GM12878 (cell line): ENCODE data around the gene ZBTB5. TPM values are rescaled to one million over a fixed set of nuclear protein-coding genes. Genes with fewer than 3 reads are reported as not detected.

Experiments
- ATAC-seq: fragments of 200-7000 bp; cut with Tn5 transposase; 3 replicates; pipeline ENCODE4 v1.9.1; 2020; ENCODE audit warnings: mild to moderate bottlenecking, moderate library complexity
- BruUV-seq: library from RNA; stranded (reverse); fragments of 400-500 nt; replicated peaks from 2 replicates; lab custom pipeline; 2021; lab: Mats Ljungman, UMichigan
- CTCF ChIA-PET: fragments of 300-600 bp; sonication (Branson Sonifier 250); formaldehyde crosslinking; extraction: SDS; loops from one replicate; lab custom pipeline; 2021; ENCODE audit warnings: inconsistent platforms; lab: Yijun Ruan, JAX
- POLR2A ChIA-PET: fragments of 350-600 bp; formaldehyde crosslinking; extraction: SDS; loops from one replicate; lab custom pipeline; 2021; ENCODE audit warnings: inconsistent platforms; lab: Charles Lee
- RAD21 ChIA-PET: fragments of 300-600 bp; sonication (Branson Sonifier 250); formaldehyde crosslinking; loops from one replicate; lab custom pipeline; 2023; ENCODE audit warnings: antibody characterized with exemption; ENCODE audit not compliant: unreplicated experiment; lab: Charles Lee
- SMC1A ChIA-PET: fragments of 300-600 bp; sonication (Branson Sonifier 250); formaldehyde crosslinking; loops from one replicate; lab custom pipeline; 2023; ENCODE audit not compliant: unreplicated experiment, uncharacterized antibody; lab: Charles Lee
- DNase-seq: peaks from one replicate; pipeline ENCODE4 v3.0.0-alpha.2; 2011; ENCODE audit warnings: low read depth, low spot score
- FAIRE-seq: peaks from 3 replicates; lab custom pipeline; 2011; peaks lifted over from hg19 to GRCh38; lab: Jason Lieb, UNC
- H2AFZ ChIP-seq: 2 replicates; pipeline ENCODE4 v1.6.0; 2011; ENCODE audit warnings: low read depth, low read length, control low read depth; ENCODE audit not compliant: control insufficient read depth
- H3K27ac ChIP-seq: 2 replicates; pipeline ENCODE4 v1.5.1; 2011; ENCODE audit warnings: control low read depth; ENCODE audit not compliant: control insufficient read depth, insufficient read depth
- H3K27me3 ChIP-seq, 2 experiments: replicated peaks in 1 of 2; 2 replicates each; pipeline versions ENCODE4 v1.6.0 to v1.6.1; 2011; ENCODE audit warnings: low read length in 1 of 2; ENCODE audit not compliant: control insufficient read depth in 2 of 2, insufficient read depth in 2 of 2
- H3K36me3 ChIP-seq, 2 experiments: 2 replicates each; pipeline ENCODE4 v1.5.1; 2011; ENCODE audit warnings: low read length in 1 of 2; ENCODE audit not compliant: control insufficient read depth in 2 of 2, insufficient read depth in 2 of 2
- H3K4me1 ChIP-seq: 2 replicates; pipeline ENCODE4 v1.6.1; 2011; ENCODE audit warnings: mild to moderate bottlenecking, low read length, moderate library complexity, mixed read lengths; ENCODE audit not compliant: control insufficient read depth, insufficient read depth
- H3K4me2 ChIP-seq: 2 replicates; pipeline ENCODE4 v1.6.0; 2011; ENCODE audit warnings: control low read depth; ENCODE audit not compliant: control insufficient read depth, insufficient read depth
- H3K4me3 ChIP-seq: fragments of 200-600 bp; sonication (generic); 2 replicates; pipeline ENCODE4 v1.5.1; 2016
- H3K79me2 ChIP-seq: 2 replicates; pipeline ENCODE4 v1.6.0; 2011; ENCODE audit warnings: low read length; ENCODE audit not compliant: control insufficient read depth, insufficient read depth
- H3K9ac ChIP-seq: 2 replicates; pipeline ENCODE4 v1.8.0; 2011; ENCODE audit warnings: low read length, control low read depth, mixed read lengths; ENCODE audit not compliant: control insufficient read depth, insufficient read depth
- H3K9me3 ChIP-seq: replicated peaks from 3 replicates; pipeline ENCODE4 v1.5.1; 2011; ENCODE audit warnings: mild to moderate bottlenecking, low read length; ENCODE audit not compliant: control insufficient read depth, insufficient read depth
- H4K20me1 ChIP-seq: 2 replicates; pipeline ENCODE4 v1.6.0; 2011; ENCODE audit not compliant: control insufficient read depth, insufficient read depth
- CBFB ChIP-seq: IDR thresholded peaks from 2 replicates; pipeline ENCODE4 v1.6.1; 2016; ENCODE audit warnings: antibody characterized with exemption, low read depth
- EED ChIP-seq: sonication (generic); IDR thresholded peaks from 2 replicates; pipeline ENCODE4 v1.6.1; 2016; ENCODE audit warnings: antibody characterized with exemption, low read depth
- GATAD2B ChIP-seq: fragments of 450-650 bp; conservative IDR thresholded peaks from 2 replicates; pipeline ENCODE4 v1.6.1; 2017; ENCODE audit warnings: low read depth, mild to moderate bottlenecking, moderate library complexity
- IRF4 ChIP-seq: IDR thresholded peaks from 2 replicates; pipeline ENCODE4 v1.6.1; 2011; ENCODE audit warnings: low read depth, low read length
- MTA3 ChIP-seq: IDR thresholded peaks from 2 replicates; pipeline ENCODE4 v1.6.1; 2012; ENCODE audit warnings: low read length, inconsistent platforms, borderline replicate concordance
- MYB ChIP-seq: fragments of 150-350 bp; IDR thresholded peaks from 2 replicates; pipeline ENCODE4 v1.6.1; 2014; ENCODE audit warnings: mild to moderate bottlenecking, low read depth, low read length, borderline replicate concordance
- NFYB ChIP-seq: IDR thresholded peaks from 2 replicates; pipeline ENCODE4 v1.6.1; 2011; ENCODE audit warnings: low read depth, mild to moderate bottlenecking, low read length, improper control_type of control experiment, moderate library complexity; ENCODE audit not compliant: insufficient read depth
- NRF1 ChIP-seq: conservative IDR thresholded peaks from 2 replicates; pipeline ENCODE4 v1.6.1; 2011; ENCODE audit warnings: mild to moderate bottlenecking, low read depth, low read length, improper control_type of control experiment
- POLR2AphosphoS2 ChIP-seq: IDR thresholded peaks from 2 replicates; pipeline ENCODE4 v1.6.1; 2011; ENCODE audit warnings: low read depth, mild to moderate bottlenecking, low read length, improper control_type of control experiment, moderate library complexity
- RBBP5 ChIP-seq: fragments of 200-600 bp; sonication (generic); conservative IDR thresholded peaks from 2 replicates; pipeline ENCODE4 v1.6.1; 2016
- SP1 ChIP-seq: IDR thresholded peaks from one replicate; pipeline ENCODE4 v1.6.1; 2011; ENCODE audit warnings: low read depth, low read length
- YBX1 ChIP-seq: fragments of 450-650 bp; IDR thresholded peaks from 2 replicates; pipeline ENCODE4 v1.6.1; 2016; ENCODE audit warnings: antibody characterized with exemption
- WGBS: methylation state at CpG from one replicate; pipeline ENCODE4 v1.1.6; 2016; ENCODE audit warnings: low lambda C conversion rate; ENCODE audit not compliant: insufficient replicate concordance, insufficient coverage; ENCODE audit errors: missing lambda C conversion rate; 5-methylcytosine and 5-hydroxymethylcytosine counted together
- in situ Hi-C: fragments of 300-500 bp; cut with MboI; formaldehyde crosslinking; loops from 9 replicates; pipeline ENCODE4 v1.14.3; 2018; ENCODE audit warnings: mixed read lengths
- intact Hi-C: fragments of 100-400 bp; cut with micrococcal nuclease; formaldehyde crosslinking; loops from one replicate; pipeline ENCODE4 v1.14.2; 2022; ENCODE audit not compliant: unreplicated experiment
- polyA plus RNA-seq, 11 experiments: library from polyadenylated mRNA; depleted of rRNA in 4 of 11; unstranded in 6 of 11; stranded (reverse) in 5 of 11; fragments of >200 nt; fragmentation: Nextera tagmentation in 4 of 11; fragmentation: Illumina TruSeq in 1 of 11; extraction: Ambion mirVana in 4 of 11; extraction: Trizol in 1 of 11; gene quantifications; 1 replicate in 1 of 11; 2 replicates in 10 of 11; pipeline versions ENCODE4 v1.2.1 to v1.2.3, GENCODE V29; 2011 to 2016; ENCODE audit warnings: inconsistent platforms in 2 of 11, missing spikeins in 2 of 11, low read depth in 1 of 11
- total RNA-seq, 4 experiments: library from RNA; depleted of rRNA in 3 of 4; stranded (reverse); fragments of >200 nt in 3 of 4; fragmentation: Illumina TruSeq in 1 of 4; extraction: Trizol in 1 of 4; gene quantifications; 2 replicates each; pipeline versions ENCODE4 v1.2.1 to v1.2.3, GENCODE V29; 2013 to 2021
- TF ChIP-seq, protein P1 (sequence below): IDR thresholded peaks from 2 replicates; pipeline ENCODE4 v1.6.1; 2012; ENCODE audit warnings: improper control_type of control experiment, low read depth, low read length; ENCODE audit not compliant: insufficient replicate concordance
- TF ChIP-seq, protein P2 (sequence below): IDR thresholded peaks from 2 replicates; pipeline ENCODE4 v1.6.1; 2011; ENCODE audit warnings: low read depth, mild to moderate bottlenecking, low read length, moderate library complexity, borderline replicate concordance; ENCODE audit errors: extremely low read depth
- TF ChIP-seq, protein P3 (sequence below): fragments of 450-650 bp; IDR thresholded peaks from 2 replicates; pipeline ENCODE4 v1.6.1; 2016; ENCODE audit warnings: mild to moderate bottlenecking

The ZBTB5 gene
- total and polyA plus RNA-seq, 10 of the 15 experiments (the other 5 are each of a cell fraction or from before 2014, with no cell fraction given): 1.4 to 32.5 (median 12.1) TPM

DNA sequence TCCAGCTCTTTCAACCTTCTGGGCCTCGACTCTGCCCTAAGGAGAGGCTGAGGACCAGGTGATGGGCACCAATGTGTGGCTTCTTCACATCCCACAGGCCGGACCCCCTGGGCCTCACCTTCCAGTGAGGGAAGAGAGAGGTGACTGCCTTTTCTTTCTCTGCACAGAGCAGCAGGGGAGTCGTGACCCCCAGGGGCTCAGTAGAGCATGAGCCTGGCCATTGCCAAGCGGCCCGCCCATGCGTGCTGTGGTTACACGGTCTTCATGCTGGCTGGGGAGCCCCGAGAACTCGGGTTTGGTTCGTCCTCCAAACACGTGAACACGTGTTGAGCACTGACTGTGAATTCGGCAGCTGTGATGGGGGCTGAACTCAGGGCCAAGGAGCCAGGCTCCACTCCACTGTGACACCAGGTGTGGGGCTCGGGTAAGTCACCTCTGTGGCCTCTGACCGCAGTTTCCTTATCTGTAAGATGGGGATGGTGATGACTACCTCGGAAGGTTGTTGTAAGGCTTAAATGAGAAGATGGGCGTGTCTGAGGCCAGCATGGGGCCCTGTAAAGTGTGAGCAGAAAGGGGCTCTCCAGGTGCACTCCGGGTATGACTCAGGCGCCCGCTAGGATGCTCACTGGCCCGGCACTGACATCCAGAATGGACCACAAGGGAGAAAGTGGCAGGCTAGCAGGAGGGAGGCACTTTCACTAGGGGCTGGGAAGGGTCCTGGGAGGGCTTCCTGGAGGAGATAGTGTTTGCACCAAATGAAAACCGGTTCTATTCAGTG lies 56.1 kb downstream of the ZBTB5 start (continued):
- TF ChIP-seq SP1: peak; percentile 67
- TF ChIP-seq, protein P1, sequence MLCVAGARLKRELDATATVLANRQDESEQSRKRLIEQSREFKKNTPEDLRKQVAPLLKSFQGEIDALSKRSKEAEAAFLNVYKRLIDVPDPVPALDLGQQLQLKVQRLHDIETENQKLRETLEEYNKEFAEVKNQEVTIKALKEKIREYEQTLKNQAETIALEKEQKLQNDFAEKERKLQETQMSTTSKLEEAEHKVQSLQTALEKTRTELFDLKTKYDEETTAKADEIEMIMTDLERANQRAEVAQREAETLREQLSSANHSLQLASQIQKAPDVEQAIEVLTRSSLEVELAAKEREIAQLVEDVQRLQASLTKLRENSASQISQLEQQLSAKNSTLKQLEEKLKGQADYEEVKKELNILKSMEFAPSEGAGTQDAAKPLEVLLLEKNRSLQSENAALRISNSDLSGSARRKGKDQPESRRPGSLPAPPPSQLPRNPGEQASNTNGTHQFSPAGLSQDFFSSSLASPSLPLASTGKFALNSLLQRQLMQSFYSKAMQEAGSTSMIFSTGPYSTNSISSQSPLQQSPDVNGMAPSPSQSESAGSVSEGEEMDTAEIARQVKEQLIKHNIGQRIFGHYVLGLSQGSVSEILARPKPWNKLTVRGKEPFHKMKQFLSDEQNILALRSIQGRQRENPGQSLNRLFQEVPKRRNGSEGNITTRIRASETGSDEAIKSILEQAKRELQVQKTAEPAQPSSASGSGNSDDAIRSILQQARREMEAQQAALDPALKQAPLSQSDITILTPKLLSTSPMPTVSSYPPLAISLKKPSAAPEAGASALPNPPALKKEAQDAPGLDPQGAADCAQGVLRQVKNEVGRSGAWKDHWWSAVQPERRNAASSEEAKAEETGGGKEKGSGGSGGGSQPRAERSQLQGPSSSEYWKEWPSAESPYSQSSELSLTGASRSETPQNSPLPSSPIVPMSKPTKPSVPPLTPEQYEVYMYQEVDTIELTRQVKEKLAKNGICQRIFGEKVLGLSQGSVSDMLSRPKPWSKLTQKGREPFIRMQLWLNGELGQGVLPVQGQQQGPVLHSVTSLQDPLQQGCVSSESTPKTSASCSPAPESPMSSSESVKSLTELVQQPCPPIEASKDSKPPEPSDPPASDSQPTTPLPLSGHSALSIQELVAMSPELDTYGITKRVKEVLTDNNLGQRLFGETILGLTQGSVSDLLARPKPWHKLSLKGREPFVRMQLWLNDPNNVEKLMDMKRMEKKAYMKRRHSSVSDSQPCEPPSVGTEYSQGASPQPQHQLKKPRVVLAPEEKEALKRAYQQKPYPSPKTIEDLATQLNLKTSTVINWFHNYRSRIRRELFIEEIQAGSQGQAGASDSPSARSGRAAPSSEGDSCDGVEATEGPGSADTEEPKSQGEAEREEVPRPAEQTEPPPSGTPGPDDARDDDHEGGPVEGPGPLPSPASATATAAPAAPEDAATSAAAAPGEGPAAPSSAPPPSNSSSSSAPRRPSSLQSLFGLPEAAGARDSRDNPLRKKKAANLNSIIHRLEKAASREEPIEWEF: peak; percentile 43
- TF ChIP-seq, all 136 proteins: peak for 83

DNA sequence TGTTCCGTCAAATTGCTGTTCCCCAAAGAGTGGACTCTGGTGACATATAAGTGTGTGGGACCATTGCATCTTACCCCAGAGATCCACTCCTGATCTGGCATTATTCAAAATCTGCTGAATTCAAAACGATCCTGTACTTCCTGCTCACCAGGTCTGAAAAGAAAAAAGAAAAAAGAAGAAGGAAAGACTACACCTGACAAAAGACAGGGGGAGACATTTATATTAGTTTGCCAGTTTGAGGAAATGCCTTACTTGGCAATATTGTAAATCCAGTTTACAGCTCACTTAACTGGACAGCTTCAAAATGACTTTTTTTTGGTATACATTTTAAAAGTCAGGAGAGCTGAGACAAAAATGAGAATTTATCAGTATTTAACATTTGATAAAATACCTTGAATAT lies 57.8 kb downstream of the ZBTB5 start:
- no TSS peak for BruUV-seq
- in situ Hi-C loops: no loop called here
- TF ChIP-seq MTA3: no peak
- TF ChIP-seq, protein P2, sequence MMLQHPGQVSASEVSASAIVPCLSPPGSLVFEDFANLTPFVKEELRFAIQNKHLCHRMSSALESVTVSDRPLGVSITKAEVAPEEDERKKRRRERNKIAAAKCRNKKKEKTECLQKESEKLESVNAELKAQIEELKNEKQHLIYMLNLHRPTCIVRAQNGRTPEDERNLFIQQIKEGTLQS: no peak
- no peak for TF ChIP-seq GATAD2B
- TF ChIP-seq EED: no peak
- TF ChIP-seq RBBP5: no peak
- no peak for TF ChIP-seq YBX1
- no peak for TF ChIP-seq POLR2AphosphoS2
- TF ChIP-seq NFYB: no peak
- TF ChIP-seq, protein P3, sequence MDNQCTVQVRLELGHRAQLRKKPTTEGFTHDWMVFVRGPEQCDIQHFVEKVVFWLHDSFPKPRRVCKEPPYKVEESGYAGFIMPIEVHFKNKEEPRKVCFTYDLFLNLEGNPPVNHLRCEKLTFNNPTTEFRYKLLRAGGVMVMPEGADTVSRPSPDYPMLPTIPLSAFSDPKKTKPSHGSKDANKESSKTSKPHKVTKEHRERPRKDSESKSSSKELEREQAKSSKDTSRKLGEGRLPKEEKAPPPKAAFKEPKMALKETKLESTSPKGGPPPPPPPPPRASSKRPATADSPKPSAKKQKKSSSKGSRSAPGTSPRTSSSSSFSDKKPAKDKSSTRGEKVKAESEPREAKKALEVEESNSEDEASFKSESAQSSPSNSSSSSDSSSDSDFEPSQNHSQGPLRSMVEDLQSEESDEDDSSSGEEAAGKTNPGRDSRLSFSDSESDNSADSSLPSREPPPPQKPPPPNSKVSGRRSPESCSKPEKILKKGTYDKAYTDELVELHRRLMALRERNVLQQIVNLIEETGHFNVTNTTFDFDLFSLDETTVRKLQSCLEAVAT: no peak
- no peak for TF ChIP-seq IRF4
- no peak for TF ChIP-seq CBFB
- no peak for TF ChIP-seq MYB
- TF ChIP-seq NRF1: no peak

More for the DNA sequence above, 57.8 kb downstream of the ZBTB5 start:
- Histone ChIP-seq H3K4me3 (peak overlapping the region; percentile 57), H4K20me1 (no peaks in the 10 kb centered on the region), H3K9ac (peak overlapping the region; percentile 91), H3K9me3 (no peaks in the 10 kb centered on the region), H3K4me1 (peaks cover 74% of the 10 kb centered on the region), H2AFZ (peak overlapping the region; percentile 25; the same call in 1 of the 2 replicates), H3K79me2 (peaks cover 46% of the 10 kb centered on the region), H3K4me2 (peak overlapping the region; percentile 92), H3K27me3 (no peaks in the 10 kb centered on the region), H3K36me3 (no peaks in the 10 kb centered on the region), H3K27ac (peak overlapping the region; percentile 100)
- 61% methylated on average over 2 of the region's 2 CpGs for WGBS
- DNase-seq (no peak), ATAC-seq (no peak), FAIRE-seq (no peak)
- intact Hi-C loops: loop anchor here (5.0 to 10.0 kb wide), 2 partner anchors 220 to 533 kb away; no protein-coding TSS in a partner anchor
- SMC1A ChIA-PET: interaction anchor here (0.7 to 4.7 kb wide), 25 partner anchors 9 to 403 kb away, joined by 3 to 23 read pairs (median 5); no protein-coding TSS in a partner anchor
- CTCF ChIA-PET: interaction anchor here (0.7 to 15.1 kb wide), 30 partner anchors 9 to 533 kb away, joined by 3 to 220 read pairs (median 4); partner anchors contain the start of genes GRHPR and ZCCHC7
- RAD21 ChIA-PET: interaction anchor here (0.6 to 7.5 kb wide), 16 partner anchors 16 to 413 kb away, joined by 3 to 126 read pairs (median 4); partner anchors contain the start of genes TOMM5 and ZBTB5
- POLR2A ChIA-PET: interaction anchor here (0.6 to 15.5 kb wide), 9 partner anchors 11 to 749 kb away, joined by 3 to 212 read pairs (median 4); no protein-coding TSS in a partner anchor
